HepG2 (cell line): ENCODE results near the gene ZBTB1. TPM values are rescaled to one million over a fixed set of nuclear protein-coding genes. Genes with fewer than 3 reads are reported as not detected.

Experiments
- BRF2 ChIP-seq: sonication (generic); formaldehyde crosslinking; IDR thresholded peaks from 2 replicates; pipeline ENCODE4 v1.8.1; 2022; ENCODE audit warnings: mild to moderate bottlenecking, missing genetic modification reagents
- GATAD2A ChIP-seq: IDR thresholded peaks from 2 replicates; pipeline ENCODE4 v1.6.1; 2016
- HCFC1 ChIP-seq: fragments of 150-350 bp; IDR thresholded peaks from 2 replicates; pipeline ENCODE4 v1.6.1; 2014; ENCODE audit warnings: low read depth, low read length
- MIXL1 ChIP-seq: IDR thresholded peaks from 2 replicates; pipeline ENCODE4 v1.6.1; 2016
- PHF21A ChIP-seq: sonication (generic); formaldehyde crosslinking; IDR thresholded peaks from 2 replicates; pipeline ENCODE4 v1.5.0; 2020; ENCODE audit warnings: mild to moderate bottlenecking, missing genetic modification reagents
- RARA ChIP-seq: IDR thresholded peaks from 2 replicates; pipeline ENCODE4 v1.6.1; 2016; ENCODE audit warnings: missing genetic modification reagents, missing compliant biosample characterization
- TBX3 ChIP-seq: fragments of 450-650 bp; IDR thresholded peaks from 2 replicates; pipeline ENCODE4 v1.6.1; 2017; ENCODE audit warnings: antibody characterized with exemption, mild to moderate bottlenecking, inconsistent platforms, borderline replicate concordance
- THAP11 ChIP-seq: IDR thresholded peaks from 2 replicates; pipeline ENCODE4 v1.6.1; 2016; ENCODE audit warnings: missing biosample characterization, missing genetic modification reagents
- ZNF331 ChIP-seq: sonication (generic); formaldehyde crosslinking; IDR thresholded peaks from 2 replicates; pipeline ENCODE4 v1.4.0; 2020; ENCODE audit warnings: missing genetic modification reagents
- ZNF335 ChIP-seq: sonication (generic); formaldehyde crosslinking; IDR thresholded peaks from 2 replicates; pipeline ENCODE4 v1.4.0; 2020; ENCODE audit warnings: missing genetic modification reagents
- ZNF33B ChIP-seq: sonication (generic); formaldehyde crosslinking; IDR thresholded peaks from 2 replicates; pipeline ENCODE4 v1.5.1; 2020; ENCODE audit warnings: mild to moderate bottlenecking, missing genetic modification reagents
- ZNF503 ChIP-seq: sonication (generic); formaldehyde crosslinking; IDR thresholded peaks from 2 replicates; pipeline ENCODE4 v1.4.0; 2020; ENCODE audit warnings: missing genetic modification reagents
- ZNF558 ChIP-seq: sonication (generic); formaldehyde crosslinking; IDR thresholded peaks from 2 replicates; pipeline ENCODE4 v1.9.0; 2022; ENCODE audit warnings: mild to moderate bottlenecking, missing genetic modification reagents, borderline replicate concordance
- ZNF589 ChIP-seq: sonication (generic); formaldehyde crosslinking; conservative IDR thresholded peaks from 2 replicates; pipeline ENCODE4 v1.8.0; 2022; ENCODE audit warnings: mild to moderate bottlenecking, moderate library complexity, missing genetic modification reagents
- ZNF687 ChIP-seq: sonication (generic); formaldehyde crosslinking; IDR thresholded peaks from 2 replicates; pipeline ENCODE4 v1.5.1; 2020; ENCODE audit warnings: mild to moderate bottlenecking, missing genetic modification reagents, moderate library complexity
- ZNF841 ChIP-seq: sonication (generic); formaldehyde crosslinking; IDR thresholded peaks from 2 replicates; pipeline ENCODE4 v1.8.1; 2023; ENCODE audit warnings: missing genetic modification reagents, borderline replicate concordance
- polyA plus RNA-seq, 8 experiments: library from polyadenylated mRNA; depleted of rRNA in 3 of 8; stranded (reverse) in 7 of 8; unstranded in 1 of 8; fragments of >200 nt; fragmentation: Illumina TruSeq in 4 of 8; extraction: Trizol in 4 of 8; gene quantifications; 2 replicates each; pipeline versions ENCODE4 v1.2.1 to v1.2.3, GENCODE V29; 2011 to 2016; ENCODE audit warnings: low read depth in 4 of 8, missing spikeins in 1 of 8, mixed read lengths in 1 of 8; ENCODE audit not compliant: insufficient read depth in 1 of 8
- total RNA-seq, 5 experiments: library from RNA; depleted of rRNA; stranded (reverse); fragments of >200 nt; fragmentation: Illumina TruSeq; extraction: Trizol; gene quantifications; 2 replicates each; pipeline ENCODE4 v1.2.3, GENCODE V29; 2016; ENCODE audit warnings: low read depth in 1 of 5
- TF ChIP-seq, protein P1 (sequence below): sonication (generic); formaldehyde crosslinking; IDR thresholded peaks from 2 replicates; pipeline ENCODE4 v1.5.1; 2020; ENCODE audit warnings: mild to moderate bottlenecking, missing genetic modification reagents
- TF ChIP-seq, protein P2 (sequence below): sonication (generic); formaldehyde crosslinking; IDR thresholded peaks from 2 replicates; pipeline ENCODE4 v1.4.0; 2020; ENCODE audit warnings: mild to moderate bottlenecking, missing genetic modification reagents
- TF ChIP-seq, protein P3 (sequence below): IDR thresholded peaks from 2 replicates; pipeline ENCODE4 v1.6.1; 2012; ENCODE audit warnings: inconsistent platforms

The ZBTB1 gene
- total and polyA plus RNA-seq, 2 of the 13 experiments (the other 11 are each of a cell fraction or from before 2014, with no cell fraction given) = 18.8 to 22.6 TPM

DNA sequence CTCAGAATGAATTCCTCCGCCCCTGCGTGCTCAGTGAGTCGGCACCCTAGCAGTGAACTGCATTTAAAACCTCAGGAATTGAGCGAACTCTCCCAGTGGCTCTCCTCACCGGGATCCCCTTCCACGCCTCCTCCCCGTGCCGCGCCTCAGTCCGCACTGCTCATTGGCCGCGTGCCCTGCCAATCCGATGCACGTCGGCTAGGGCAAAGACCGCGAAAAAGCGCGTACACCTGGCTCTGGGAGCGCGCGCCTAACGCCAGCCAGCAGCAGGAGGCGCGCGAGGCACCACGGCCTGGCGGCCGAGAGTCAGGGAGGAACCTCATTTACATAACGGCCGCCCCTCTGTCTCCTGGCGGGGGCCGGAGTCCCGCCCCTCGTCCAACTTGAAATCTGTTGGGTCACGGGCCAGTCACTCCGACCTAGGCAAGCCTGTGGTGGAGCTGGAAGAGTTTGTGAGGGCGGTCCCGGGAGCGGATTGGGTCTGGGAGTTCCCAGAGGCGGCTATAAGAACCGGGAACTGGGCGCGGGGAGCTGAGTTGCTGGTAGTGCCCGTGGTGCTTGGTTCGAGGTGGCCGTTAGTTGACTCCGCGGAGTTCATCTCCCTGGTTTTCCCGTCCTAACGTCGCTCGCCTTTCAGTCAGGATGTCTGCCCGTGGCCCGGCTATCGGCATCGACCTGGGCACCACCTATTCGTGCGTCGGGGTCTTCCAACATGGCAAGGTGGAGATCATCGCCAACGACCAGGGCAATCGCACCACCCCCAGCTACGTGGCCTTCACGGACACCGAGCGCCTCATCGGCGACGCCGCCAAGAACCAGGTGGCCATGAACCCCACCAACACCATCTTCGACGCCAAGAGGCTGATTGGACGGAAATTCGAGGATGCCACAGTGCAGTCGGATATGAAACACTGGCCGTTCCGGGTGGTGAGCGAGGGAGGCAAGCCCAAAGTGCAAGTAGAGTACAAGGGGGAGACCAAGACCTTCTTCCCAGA lies 35.9 kb downstream of the ZBTB1 start, which contains the start of gene HSPA2 (continued):
- peak; percentile 88 for TF ChIP-seq ZNF687 (CRISPR knock-in tag)
- no peak for TF ChIP-seq ZNF331 (CRISPR knock-in tag)
- TF ChIP-seq ZNF33B = no peak
- TF ChIP-seq, protein P1, sequence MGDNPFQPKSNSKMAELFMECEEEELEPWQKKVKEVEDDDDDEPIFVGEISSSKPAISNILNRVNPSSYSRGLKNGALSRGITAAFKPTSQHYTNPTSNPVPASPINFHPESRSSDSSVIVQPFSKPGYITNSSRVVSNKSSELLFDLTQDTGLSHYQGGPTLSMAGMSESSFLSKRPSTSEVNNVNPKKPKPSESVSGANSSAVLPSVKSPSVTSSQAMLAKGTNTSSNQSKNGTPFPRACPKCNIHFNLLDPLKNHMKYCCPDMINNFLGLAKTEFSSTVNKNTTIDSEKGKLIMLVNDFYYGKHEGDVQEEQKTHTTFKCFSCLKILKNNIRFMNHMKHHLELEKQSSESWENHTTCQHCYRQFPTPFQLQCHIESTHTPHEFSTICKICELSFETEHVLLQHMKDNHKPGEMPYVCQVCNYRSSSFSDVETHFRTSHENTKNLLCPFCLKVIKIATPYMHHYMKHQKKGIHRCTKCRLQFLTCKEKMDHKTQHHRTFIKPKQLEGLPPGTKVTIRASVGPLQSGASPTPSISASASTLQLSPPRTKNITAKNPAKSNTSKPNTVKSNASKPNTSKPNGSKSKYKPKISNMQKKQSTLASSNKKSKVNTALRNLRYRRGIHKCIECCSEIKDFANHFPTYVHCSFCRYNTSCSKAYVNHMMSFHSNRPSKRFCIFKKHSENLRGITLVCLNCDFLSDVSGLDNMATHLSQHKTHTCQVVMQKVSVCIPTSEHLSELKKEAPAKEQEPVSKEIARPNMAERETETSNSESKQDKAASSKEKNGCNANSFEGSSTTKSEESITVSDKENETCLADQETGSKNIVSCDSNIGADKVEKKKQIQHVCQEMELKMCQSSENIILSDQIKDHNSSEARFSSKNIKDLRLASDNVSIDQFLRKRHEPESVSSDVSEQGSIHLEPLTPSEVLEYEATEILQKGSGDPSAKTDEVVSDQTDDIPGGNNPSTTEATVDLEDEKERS (CRISPR knock-in tag) = no peak
- no peak for TF ChIP-seq ZNF841
- TF ChIP-seq ZNF558 (CRISPR knock-in tag) = no peak
- no peak for TF ChIP-seq ZNF335 (CRISPR knock-in tag)
- peak; percentile 20; the same call in 1 of the 2 replicates for TF ChIP-seq PHF21A (CRISPR knock-in tag)
- peak; percentile 68 for TF ChIP-seq THAP11
- 0 out of 2 replicates have a peak, but pooled peaks have one; percentile 12 for TF ChIP-seq ZNF503
- TF ChIP-seq GATAD2A (CRISPR knock-in tag) = peak; percentile 35; the same call in 1 of the 2 replicates
- TF ChIP-seq RARA (CRISPR knock-in tag) = no peak
- no peak for TF ChIP-seq TBX3
- TF ChIP-seq BRF2 (CRISPR knock-in tag) = no peak
- no peak for TF ChIP-seq ZNF589 (CRISPR knock-in tag)
- TF ChIP-seq, protein P2, sequence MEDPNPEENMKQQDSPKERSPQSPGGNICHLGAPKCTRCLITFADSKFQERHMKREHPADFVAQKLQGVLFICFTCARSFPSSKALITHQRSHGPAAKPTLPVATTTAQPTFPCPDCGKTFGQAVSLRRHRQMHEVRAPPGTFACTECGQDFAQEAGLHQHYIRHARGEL (CRISPR knock-in tag) = no peak
- TF ChIP-seq, protein P3, sequence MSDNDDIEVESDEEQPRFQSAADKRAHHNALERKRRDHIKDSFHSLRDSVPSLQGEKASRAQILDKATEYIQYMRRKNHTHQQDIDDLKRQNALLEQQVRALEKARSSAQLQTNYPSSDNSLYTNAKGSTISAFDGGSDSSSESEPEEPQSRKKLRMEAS = peak; percentile 71
- TF ChIP-seq MIXL1 (CRISPR knock-in tag) = no peak
- no peak for TF ChIP-seq HCFC1
